Naive thymus-derived CD8-positive, alpha-beta T cell (primary cell): ENCODE data around the gene LMO2. TPM values are rescaled to one million over a fixed set of nuclear protein-coding genes. Genes with fewer than 3 reads are reported as not detected.
A peak's percentile ranks its signal among the peaks of the same experiment; 100 is the strongest.

Experiments used
- ATAC-seq, 2 donors: fragments of 150-1000 bp; cut with Tn5 transposase in 1 of 2; sonication (Bioruptor Pico), chemical (Tn5 transposase) in 1 of 2; 1 replicate in 1 of 2; 2 replicates in 1 of 2; pipeline ENCODE4 v1.10.0; 2021; ENCODE audit warnings: mild to moderate bottlenecking in 2 of 2, moderate library complexity in 2 of 2
- POLR2A ChIA-PET: fragments of 350-600 bp; sonication (Branson Sonifier 250); formaldehyde crosslinking; loops from one replicate; lab custom pipeline; 2021; ENCODE audit warnings: antibody characterized with exemption; lab: Charles Lee
- DNase-seq, 10 donors: peaks; one replicate each; pipeline versions ENCODE4 v3.0.0 to v3.0.0-alpha.2; 2020 to 2022
- H3K27ac Mint-ChIP-seq, 10 donors: one replicate each; pipeline ENCODE4 v1.8.0; 2020 to 2022; ENCODE audit warnings: mild to moderate bottlenecking in 10 of 10, mixed read lengths in 10 of 10, moderate library complexity in 4 of 10, inconsistent platforms in 1 of 10
- H3K27me3 Mint-ChIP-seq, 5 donors: one replicate each; pipeline ENCODE4 v1.8.0; 2021 to 2022; ENCODE audit warnings: mixed read lengths in 5 of 5
- H3K36me3 Mint-ChIP-seq, 3 donors: one replicate each; pipeline ENCODE4 v1.8.0; 2020 to 2022; ENCODE audit warnings: mixed read lengths in 3 of 3, mild to moderate bottlenecking in 2 of 3, inconsistent platforms in 1 of 3
- H3K4me1 Mint-ChIP-seq, 4 donors: one replicate each; pipeline ENCODE4 v1.8.0; 2021 to 2022; ENCODE audit warnings: mixed read lengths in 4 of 4
- H3K4me3 Mint-ChIP-seq, 10 donors: one replicate each; pipeline ENCODE4 v1.8.0; 2020 to 2022; ENCODE audit warnings: mild to moderate bottlenecking in 10 of 10, mixed read lengths in 10 of 10, moderate library complexity in 6 of 10, inconsistent platforms in 1 of 10
- H3K9me3 Mint-ChIP-seq, 9 donors: one replicate each; pipeline ENCODE4 v1.8.0; 2020 to 2022; ENCODE audit warnings: mixed read lengths in 9 of 9, mild to moderate bottlenecking in 3 of 9, inconsistent platforms in 1 of 9, moderate library complexity in 1 of 9
- polyA plus RNA-seq, 3 donors: library from polyadenylated mRNA; unstranded; fragments of 300-500 nt; fragmentation: Illumina TruSeq; gene quantifications; one replicate each; pipeline ENCODE4 v1.2.3, GENCODE V29; 2021
- total RNA-seq, 8 experiments: library from RNA in 2 of 8; stranded (reverse) in 2 of 8; gene quantifications; one replicate each; pipeline ENCODE4 v1.2.3 and lab custom pipeline; 2021 to 2026

LMO2 gene
- total and polyA plus RNA-seq, 5 experiments from 2014 or later = 0.47 to 0.99 TPM; not detected in 3

GRCh38 chr11:33896911-33897310 lies 5.0 kb upstream of the LMO2 start:
- Mint-ChIP-seq H3K4me1 (peaks cover 29 to 70% (median 42%) of the 10 kb centered on the region in 4 donors), H3K4me3 (no peak overlapping the region), H3K9me3 (no peaks in the 10 kb centered on the region), H3K36me3 (peaks cover 0 to 5% (median 0%) of the 10 kb centered on the region in 3 donors), H3K27me3 (peaks cover 13 to 59% (median 31%) of the 10 kb centered on the region in 5 donors), H3K27ac (no peak overlapping the region)
- ATAC-seq (no peak), DNase-seq (no peak)
- POLR2A ChIA-PET = no interaction called here

GRCh38 chr11:33895752-33896137 lies 3.9 kb upstream of the LMO2 start:
- Mint-ChIP-seq H3K4me3 (no peak overlapping the region), H3K9me3 (no peaks in the 10 kb centered on the region), H3K27me3 (peaks cover 17 to 59% (median 36%) of the 10 kb centered on the region in 5 donors), H3K36me3 (peaks cover 0 to under 1% (median 0%) of the 10 kb centered on the region in 3 donors), H3K4me1 (peaks cover 35 to 78% (median 51%) of the 10 kb centered on the region in 4 donors), H3K27ac (peak overlapping the region in 1 of 10 donors; percentile 75)
- POLR2A ChIA-PET = interaction anchor here (0.6 kb wide), 1 partner anchor 278 kb away, joined by 9 read pairs; no protein-coding TSS in a partner anchor
- no peak for DNase-seq
- ATAC-seq = no peak

- Mint-ChIP-seq H3K4me1 (peaks cover 35 to 72% (median 51%) of the 10 kb centered on the region in 4 donors), H3K27ac (peak overlapping the region; percentile 3 to 94 (median 86)), H3K36me3 (no peaks in the 10 kb centered on the region), H3K9me3 (peaks cover 0 to 2% (median 0%) of the 10 kb centered on the region in 9 donors), H3K27me3 (peaks cover 23 to 53% (median 36%) of the 10 kb centered on the region in 5 donors), H3K4me3 (peak overlapping the region; percentile 77 to 94 (median 86))
- POLR2A ChIA-PET = interaction anchor here (0.7 kb wide), 1 partner anchor 183 kb away, joined by 8 read pairs; no protein-coding TSS in a partner anchor
- no peak for DNase-seq
- ATAC-seq = no peak
Observed at GRCh38 chr11:33894398-33894746, 2.5 kb upstream of the LMO2 start.

GRCh38 chr11:33893711-33894397 lies 2.0 kb upstream of the LMO2 start:
- POLR2A ChIA-PET = interaction anchor here (1.5 kb wide), 1 partner anchor 19 kb away, joined by 3 read pairs; no protein-coding TSS in a partner anchor
- peak overlapping the region; percentile 77 to 94 (median 86) for H3K4me3 Mint-ChIP-seq
- ATAC-seq (peak; percentile 92 to 93), DNase-seq (peak; percentile 22 to 83 (median 73))
- H3K4me1 Mint-ChIP-seq = peaks cover 35 to 71% (median 51%) of the 10 kb centered on the region in 4 donors
- H3K9me3 Mint-ChIP-seq = peaks cover 0 to 2% (median 0%) of the 10 kb centered on the region in 9 donors
- peak overlapping the region; percentile 60 to 94 (median 86) for H3K27ac Mint-ChIP-seq
- H3K27me3 Mint-ChIP-seq = peaks cover 28 to 53% (median 39%) of the 10 kb centered on the region in 5 donors
- H3K36me3 Mint-ChIP-seq = peaks cover 0 to 3% (median 0%) of the 10 kb centered on the region in 3 donors

- POLR2A ChIA-PET = interaction anchor here (0.5 to 1.5 kb wide), 3 partner anchors 18 to 156 kb away, joined by 3 to 4 read pairs (median 3); no protein-coding TSS in a partner anchor
Observed at GRCh38 chr11:33892906-33893594, 1.2 kb upstream of the LMO2 start.

GRCh38 chr11:33889821-33890378 lies 2.0 kb downstream of the LMO2 start:
- H3K4me3 Mint-ChIP-seq = no peak overlapping the region
- H3K27ac Mint-ChIP-seq = no peak overlapping the region
- H3K36me3 Mint-ChIP-seq = peaks cover 0 to 3% (median 0%) of the 10 kb centered on the region in 3 donors
- H3K4me1 Mint-ChIP-seq = peaks cover 29 to 48% (median 38%) of the 10 kb centered on the region in 4 donors
- peaks cover 47 to 77% (median 58%) of the 10 kb centered on the region in 5 donors for H3K27me3 Mint-ChIP-seq
- DNase-seq (no peak), ATAC-seq (no peak)
- POLR2A ChIA-PET = no interaction called here
- peaks cover 0 to 2% (median 0%) of the 10 kb centered on the region in 9 donors for H3K9me3 Mint-ChIP-seq

More at GRCh38 chr11:33892906-33893594, 1.2 kb upstream of the LMO2 start:
- Mint-ChIP-seq H3K4me1 (peaks cover 33 to 69% (median 50%) of the 10 kb centered on the region in 4 donors), H3K27me3 (peaks cover 36 to 56% (median 45%) of the 10 kb centered on the region in 5 donors), H3K36me3 (peaks cover 0 to 3% (median 0%) of the 10 kb centered on the region in 3 donors), H3K27ac (peak overlapping the region; percentile 60 to 94 (median 86)), H3K4me3 (peak overlapping the region; percentile 77 to 94 (median 86)), H3K9me3 (peaks cover 0 to 2% (median 0%) of the 10 kb centered on the region in 9 donors)
- DNase-seq = no peak
- ATAC-seq = no peak

GRCh38 chr11:33889296-33889695 lies 2.6 kb downstream of the LMO2 start:
- Mint-ChIP-seq H3K27ac (peak overlapping the region in 1 of 10 donors; percentile 89), H3K36me3 (peaks cover 0 to 3% (median 0%) of the 10 kb centered on the region in 3 donors), H3K9me3 (peaks cover 0 to 2% (median 0%) of the 10 kb centered on the region in 9 donors), H3K4me1 (peaks cover 25 to 42% (median 32%) of the 10 kb centered on the region in 4 donors), H3K27me3 (peaks cover 47 to 83% (median 61%) of the 10 kb centered on the region in 5 donors), H3K4me3 (no peak overlapping the region)
- no peak for DNase-seq
- POLR2A ChIA-PET = no interaction called here
- ATAC-seq = no peak

GRCh38 chr11:33887886-33888285 lies 4.0 kb downstream of the LMO2 start:
- Mint-ChIP-seq H3K27me3 (peaks cover 54 to 92% (median 70%) of the 10 kb centered on the region in 5 donors), H3K27ac (no peak overlapping the region), H3K36me3 (peaks cover 0 to 3% (median 0%) of the 10 kb centered on the region in 3 donors), H3K4me1 (peaks cover 11 to 28% (median 18%) of the 10 kb centered on the region in 4 donors), H3K9me3 (peaks cover 0 to 2% (median 0%) of the 10 kb centered on the region in 9 donors), H3K4me3 (no peak overlapping the region)
- ATAC-seq = no peak
- DNase-seq = no peak
- POLR2A ChIA-PET = no interaction called here

- DNase-seq (no peak), ATAC-seq (no peak)
- Mint-ChIP-seq H3K27ac (no peak overlapping the region), H3K4me3 (no peak overlapping the region), H3K36me3 (peaks cover 0 to 3% (median 0%) of the 10 kb centered on the region in 3 donors), H3K9me3 (peaks cover 0 to 2% (median 0%) of the 10 kb centered on the region in 9 donors), H3K27me3 (peaks cover 49 to 94% (median 74%) of the 10 kb centered on the region in 5 donors), H3K4me1 (peaks cover 0 to 13% (median 0%) of the 10 kb centered on the region in 4 donors)
- POLR2A ChIA-PET = no interaction called here
Observed at GRCh38 chr11:33885338-33886005, 6.4 kb downstream of the LMO2 start.

GRCh38 chr11:33884601-33885000 lies 7.3 kb downstream of the LMO2 start:
- no peaks in the 10 kb centered on the region for H3K9me3 Mint-ChIP-seq
- peaks cover 47 to 99% (median 76%) of the 10 kb centered on the region in 5 donors for H3K27me3 Mint-ChIP-seq

GRCh38 chr11:33884035-33884434 lies 7.8 kb downstream of the LMO2 start:
- no peak overlapping the region for H3K27ac Mint-ChIP-seq
- DNase-seq (no peak), ATAC-seq (no peak)
- no peaks in the 10 kb centered on the region for H3K9me3 Mint-ChIP-seq
- H3K36me3 Mint-ChIP-seq = peaks cover 0 to under 1% (median 0%) of the 10 kb centered on the region in 3 donors
- POLR2A ChIA-PET = no interaction called here
- H3K27me3 Mint-ChIP-seq = peaks cover 47 to 99% (median 73%) of the 10 kb centered on the region in 5 donors
- H3K4me3 Mint-ChIP-seq = no peak overlapping the region
- H3K4me1 Mint-ChIP-seq = peaks cover 0 to 11% (median 0%) of the 10 kb centered on the region in 4 donors

More at GRCh38 chr11:33884601-33885000, 7.3 kb downstream of the LMO2 start:
- peaks cover 0 to 3% (median 0%) of the 10 kb centered on the region in 3 donors for H3K36me3 Mint-ChIP-seq
- H3K4me1 Mint-ChIP-seq = peaks cover 0 to 11% (median 0%) of the 10 kb centered on the region in 4 donors
- no peak overlapping the region for H3K4me3 Mint-ChIP-seq
- peak overlapping the region in 1 of 10 donors; percentile 29 for H3K27ac Mint-ChIP-seq
- ATAC-seq (no peak), DNase-seq (no peak)
- POLR2A ChIA-PET = no interaction called here
